HG02943 (cell line): ENCODE data around the gene GRB2.

Experiments
- ATAC-seq: cut with Tn5 transposase; IDR thresholded peaks from one replicate; pipeline ENCODE4 v1.9.1; 2021; ENCODE audit warnings: mild to moderate bottlenecking, low read depth, moderate library complexity; ENCODE audit not compliant: unreplicated experiment

Gene GRB2

GRCh38 chr17:75416006-75416405, 10.5 kb upstream of the GRB2 start:
- ATAC-seq = no peak

- ATAC-seq = no peak
Measured at GRCh38 chr17:75414488-75414887, 9.0 kb upstream of the GRB2 start.

- no peak for ATAC-seq
Measured at GRCh38 chr17:75412455-75413317, 7.2 kb upstream of the GRB2 start.

GRCh38 chr17:75411328-75412067, 6.0 kb upstream of the GRB2 start:
- ATAC-seq = no peak

- ATAC-seq = no peak
Measured at GRCh38 chr17:75410141-75410540, 4.7 kb upstream of the GRB2 start.

- no peak for ATAC-seq
Measured at GRCh38 chr17:75407655-75408352, 2.3 kb upstream of the GRB2 start.

GRCh38 chr17:75406222-75406615, 741 bp upstream of the GRB2 start:
- no peak for ATAC-seq

GRCh38 chr17:75404731-75405364, 630 bp downstream of the GRB2 start:
- ATAC-seq = peak; percentile 25

- ATAC-seq = no peak
Measured at GRCh38 chr17:75404223-75404730, 1.2 kb downstream of the GRB2 start.

- no peak for ATAC-seq
Measured at GRCh38 chr17:75403131-75403530, 2.3 kb downstream of the GRB2 start.

GRCh38 chr17:75402026-75402425, 3.5 kb downstream of the GRB2 start:
- no peak for ATAC-seq

GRCh38 chr17:75400326-75400939, 5.0 kb downstream of the GRB2 start:
- no peak for ATAC-seq

GRCh38 chr17:75398279-75398678, 7.2 kb downstream of the GRB2 start:
- ATAC-seq = no peak

GRCh38 chr17:75397217-75397616, 8.3 kb downstream of the GRB2 start:
- ATAC-seq = no peak

GRCh38 chr17:75396796-75397195, 8.7 kb downstream of the GRB2 start:
- ATAC-seq = no peak

GRCh38 chr17:75396025-75396424, 9.5 kb downstream of the GRB2 start:
- ATAC-seq = no peak

- ATAC-seq = no peak
Measured at GRCh38 chr17:75394332-75394918, 11.1 kb downstream of the GRB2 start.

- ATAC-seq = peak; percentile 71
Measured at GRCh38 chr17:75393523-75394331, 11.8 kb downstream of the GRB2 start.

- no peak for ATAC-seq
Measured at GRCh38 chr17:75392559-75392958, 12.9 kb downstream of the GRB2 start.
